ENCODE data around the gene ARHGEF28. TPM values are rescaled to one million over a fixed set of nuclear protein-coding genes. Genes with fewer than 3 reads are reported as not detected.

Gene ARHGEF28
- total and polyA plus RNA-seq, 9 of the 15 experiments (the other 6 are each of a cell fraction or from before 2014, with no cell fraction given): 0.27 TPM; not detected in 8

DNA sequence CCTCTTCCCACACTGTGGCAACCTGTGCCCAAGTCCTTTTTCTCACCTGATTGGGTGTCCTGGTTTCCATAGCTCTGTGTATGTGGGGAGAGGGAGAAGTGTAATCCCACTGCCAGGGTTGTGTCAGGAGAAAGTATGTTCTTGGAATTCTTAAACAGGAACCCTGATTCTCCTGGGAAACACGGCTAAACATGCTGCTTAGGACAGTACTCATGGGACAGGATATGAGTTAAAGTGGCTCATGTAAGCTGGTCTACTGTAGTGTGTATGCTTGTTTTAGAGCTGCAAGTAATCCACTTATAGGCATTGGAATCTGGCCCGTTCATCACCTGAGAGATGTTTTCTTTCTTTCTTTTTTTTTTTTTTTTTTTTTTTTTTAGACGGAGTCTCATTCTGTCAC lies 23.9 kb downstream of the ARHGEF28 start:
- FAIRE-seq: no peak
- Histone ChIP-seq H3K9me1 (ENCODE audit: control insufficient read depth, insufficient read depth, low read length) (no peaks in the 10 kb centered on the region), H3K27me3 (ENCODE audit: control insufficient read depth in 2 of 2, insufficient read depth in 2 of 2, low read length in 2 of 2) (peaks cover 2 to 16% of the 10 kb centered on the region in 2 experiments; a peak in 2 of 5 replicates), H3K4me1 (replicated peaks in 1 of 2; ENCODE audit: control insufficient read depth in 2 of 2, insufficient read depth in 2 of 2, low read length in 2 of 2) (no peaks in the 10 kb centered on the region), H3K36me3 (ENCODE audit: control insufficient read depth, insufficient read depth, low read length) (no peaks in the 10 kb centered on the region), H3K4me3 (no peak overlapping the region), H2AFZ (ENCODE audit: low read depth, low read length) (no peak overlapping the region), H3K27ac (ENCODE audit: extremely low read depth, low read depth, low read length) (no peak overlapping the region), H3K9me3 (replicated peaks; ENCODE audit: control insufficient read depth, insufficient read depth, low read depth, low read length) (no peaks in the 10 kb centered on the region), H3K4me2 (ENCODE audit: insufficient read depth, low read length) (no peak overlapping the region), H3K79me2 (ENCODE audit: control insufficient read depth, insufficient read depth, low read length) (no peaks in the 10 kb centered on the region), H3K9ac (ENCODE audit: insufficient read depth in 1 of 2, low read depth in 2 of 2, low read length in 2 of 2) (no peak overlapping the region), H4K20me1 (replicated peaks; ENCODE audit: control insufficient read depth, insufficient read depth, low read length) (no peaks in the 10 kb centered on the region)
- WGBS (ENCODE audit: insufficient coverage, low coverage, missing lambda C conversion rate): 0% methylated on average over 1 of the region's 3 CpGs
- BruUV-seq (replicated peaks): no TSS peak
- no peak for ATAC-seq
- in situ Hi-C loops (cut with MboI): no loop called here
- DNase-seq (ENCODE audit: extremely low read depth in 1 of 4, low spot score in 3 of 4): no peak
- intact Hi-C loops (cut with micrococcal nuclease): no loop called here
- ChIA-PET POLR2A (interaction anchor here (0.7 to 1.3 kb wide), 2 partner anchors 11 to 288 kb away, joined by 3 read pairs; no protein-coding TSS in a partner anchor), CTCF (ENCODE audit: low intra/inter-chr PET ratio) (no interaction called here)
- TF ChIP-seq EP300 (IDR thresholded peaks at IDR 0.05; ENCODE audit: low read length): no peak
- TF ChIP-seq TCF7 (IDR thresholded peaks at IDR 0.05; ENCODE audit: borderline replicate concordance): no peak
- TF ChIP-seq, protein P1, sequence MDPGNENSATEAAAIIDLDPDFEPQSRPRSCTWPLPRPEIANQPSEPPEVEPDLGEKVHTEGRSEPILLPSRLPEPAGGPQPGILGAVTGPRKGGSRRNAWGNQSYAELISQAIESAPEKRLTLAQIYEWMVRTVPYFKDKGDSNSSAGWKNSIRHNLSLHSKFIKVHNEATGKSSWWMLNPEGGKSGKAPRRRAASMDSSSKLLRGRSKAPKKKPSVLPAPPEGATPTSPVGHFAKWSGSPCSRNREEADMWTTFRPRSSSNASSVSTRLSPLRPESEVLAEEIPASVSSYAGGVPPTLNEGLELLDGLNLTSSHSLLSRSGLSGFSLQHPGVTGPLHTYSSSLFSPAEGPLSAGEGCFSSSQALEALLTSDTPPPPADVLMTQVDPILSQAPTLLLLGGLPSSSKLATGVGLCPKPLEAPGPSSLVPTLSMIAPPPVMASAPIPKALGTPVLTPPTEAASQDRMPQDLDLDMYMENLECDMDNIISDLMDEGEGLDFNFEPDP (CRISPR knock-in tag; IDR thresholded peaks at IDR 0.05): no peak
- no peak for TF ChIP-seq ZNF584 (CRISPR knock-in tag; IDR thresholded peaks at IDR 0.05; ENCODE audit: low read depth)
- no peak for TF ChIP-seq ZNF217 (CRISPR knock-in tag; IDR thresholded peaks at IDR 0.05)
- no peak for TF ChIP-seq ZNF274 (IDR thresholded peaks at IDR 0.05; ENCODE audit: borderline replicate concordance, low read depth, low read length)
- no peak for TF ChIP-seq NFE2 (IDR thresholded peaks at IDR 0.05; ENCODE audit: low read depth)
- TF ChIP-seq, protein P2, sequence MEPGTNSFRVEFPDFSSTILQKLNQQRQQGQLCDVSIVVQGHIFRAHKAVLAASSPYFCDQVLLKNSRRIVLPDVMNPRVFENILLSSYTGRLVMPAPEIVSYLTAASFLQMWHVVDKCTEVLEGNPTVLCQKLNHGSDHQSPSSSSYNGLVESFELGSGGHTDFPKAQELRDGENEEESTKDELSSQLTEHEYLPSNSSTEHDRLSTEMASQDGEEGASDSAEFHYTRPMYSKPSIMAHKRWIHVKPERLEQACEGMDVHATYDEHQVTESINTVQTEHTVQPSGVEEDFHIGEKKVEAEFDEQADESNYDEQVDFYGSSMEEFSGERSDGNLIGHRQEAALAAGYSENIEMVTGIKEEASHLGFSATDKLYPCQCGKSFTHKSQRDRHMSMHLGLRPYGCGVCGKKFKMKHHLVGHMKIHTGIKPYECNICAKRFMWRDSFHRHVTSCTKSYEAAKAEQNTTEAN (CRISPR knock-in tag; IDR thresholded peaks at IDR 0.05): no peak
- TF ChIP-seq, protein P3, sequence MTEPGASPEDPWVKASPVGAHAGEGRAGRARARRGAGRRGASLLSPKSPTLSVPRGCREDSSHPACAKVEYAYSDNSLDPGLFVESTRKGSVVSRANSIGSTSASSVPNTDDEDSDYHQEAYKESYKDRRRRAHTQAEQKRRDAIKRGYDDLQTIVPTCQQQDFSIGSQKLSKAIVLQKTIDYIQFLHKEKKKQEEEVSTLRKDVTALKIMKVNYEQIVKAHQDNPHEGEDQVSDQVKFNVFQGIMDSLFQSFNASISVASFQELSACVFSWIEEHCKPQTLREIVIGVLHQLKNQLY (CRISPR knock-in tag; conservative IDR thresholded peaks at IDR 0.05): no peak
- no peak for TF ChIP-seq ZNF24 (IDR thresholded peaks at IDR 0.05)
- no peak for TF ChIP-seq ZNF224 (CRISPR knock-in tag; IDR thresholded peaks at IDR 0.05)
- TF ChIP-seq, protein P4, sequence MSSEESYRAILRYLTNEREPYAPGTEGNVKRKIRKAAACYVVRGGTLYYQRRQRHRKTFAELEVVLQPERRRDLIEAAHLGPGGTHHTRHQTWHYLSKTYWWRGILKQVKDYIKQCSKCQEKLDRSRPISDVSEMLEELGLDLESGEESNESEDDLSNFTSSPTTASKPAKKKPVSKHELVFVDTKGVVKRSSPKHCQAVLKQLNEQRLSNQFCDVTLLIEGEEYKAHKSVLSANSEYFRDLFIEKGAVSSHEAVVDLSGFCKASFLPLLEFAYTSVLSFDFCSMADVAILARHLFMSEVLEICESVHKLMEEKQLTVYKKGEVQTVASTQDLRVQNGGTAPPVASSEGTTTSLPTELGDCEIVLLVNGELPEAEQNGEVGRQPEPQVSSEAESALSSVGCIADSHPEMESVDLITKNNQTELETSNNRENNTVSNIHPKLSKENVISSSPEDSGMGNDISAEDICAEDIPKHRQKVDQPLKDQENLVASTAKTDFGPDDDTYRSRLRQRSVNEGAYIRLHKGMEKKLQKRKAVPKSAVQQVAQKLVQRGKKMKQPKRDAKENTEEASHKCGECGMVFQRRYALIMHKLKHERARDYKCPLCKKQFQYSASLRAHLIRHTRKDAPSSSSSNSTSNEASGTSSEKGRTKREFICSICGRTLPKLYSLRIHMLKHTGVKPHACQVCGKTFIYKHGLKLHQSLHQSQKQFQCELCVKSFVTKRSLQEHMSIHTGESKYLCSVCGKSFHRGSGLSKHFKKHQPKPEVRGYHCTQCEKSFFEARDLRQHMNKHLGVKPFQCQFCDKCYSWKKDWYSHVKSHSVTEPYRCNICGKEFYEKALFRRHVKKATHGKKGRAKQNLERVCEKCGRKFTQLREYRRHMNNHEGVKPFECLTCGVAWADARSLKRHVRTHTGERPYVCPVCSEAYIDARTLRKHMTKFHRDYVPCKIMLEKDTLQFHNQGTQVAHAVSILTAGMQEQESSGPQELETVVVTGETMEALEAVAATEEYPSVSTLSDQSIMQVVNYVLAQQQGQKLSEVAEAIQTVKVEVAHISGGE (CRISPR knock-in tag; IDR thresholded peaks at IDR 0.05): no peak
- TF ChIP-seq, protein P5, sequence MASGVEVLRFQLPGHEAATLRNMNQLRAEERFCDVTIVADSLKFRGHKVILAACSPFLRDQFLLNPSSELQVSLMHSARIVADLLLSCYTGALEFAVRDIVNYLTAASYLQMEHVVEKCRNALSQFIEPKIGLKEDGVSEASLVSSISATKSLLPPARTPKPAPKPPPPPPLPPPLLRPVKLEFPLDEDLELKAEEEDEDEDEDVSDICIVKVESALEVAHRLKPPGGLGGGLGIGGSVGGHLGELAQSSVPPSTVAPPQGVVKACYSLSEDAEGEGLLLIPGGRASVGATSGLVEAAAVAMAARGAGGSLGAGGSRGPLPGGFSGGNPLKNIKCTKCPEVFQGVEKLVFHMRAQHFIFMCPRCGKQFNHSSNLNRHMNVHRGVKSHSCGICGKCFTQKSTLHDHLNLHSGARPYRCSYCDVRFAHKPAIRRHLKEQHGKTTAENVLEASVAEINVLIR (CRISPR knock-in tag; IDR thresholded peaks at IDR 0.05): no peak
